Measurements from ENCODE around the gene CRYZ.
"Not testable (repeated sequence)": the region's sequence is repeated elsewhere in the genome, so short reads cannot be mapped to it uniquely, and the experiment has no call there.

Gene CRYZ, protein sequence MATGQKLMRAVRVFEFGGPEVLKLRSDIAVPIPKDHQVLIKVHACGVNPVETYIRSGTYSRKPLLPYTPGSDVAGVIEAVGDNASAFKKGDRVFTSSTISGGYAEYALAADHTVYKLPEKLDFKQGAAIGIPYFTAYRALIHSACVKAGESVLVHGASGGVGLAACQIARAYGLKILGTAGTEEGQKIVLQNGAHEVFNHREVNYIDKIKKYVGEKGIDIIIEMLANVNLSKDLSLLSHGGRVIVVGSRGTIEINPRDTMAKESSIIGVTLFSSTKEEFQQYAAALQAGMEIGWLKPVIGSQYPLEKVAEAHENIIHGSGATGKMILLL

GRCh38 chr1:74732960-74733603 lies at the start of gene CRYZ, which contains the start of gene TYW3:
TSS of gene CRYZ (minus strand) at chr1:74733050. CDS start at chr1:74724821, 8,229 bp downstream.
TSS of gene TYW3 (plus strand) at chr1:74733152. CDS start at chr1:74733245, 93 bp downstream.
- peak; percentile 68 to 92 for DNase-seq

GRCh38 chr1:74780594-74780993 lies 47.7 kb upstream of the CRYZ start:
- DNase-seq: no peak

- no peak for DNase-seq
Measured at GRCh38 chr1:74779750-74780149, 46.9 kb upstream of the CRYZ start.

- DNase-seq: no peak
Measured at GRCh38 chr1:74777525-74777924, 44.7 kb upstream of the CRYZ start.

GRCh38 chr1:74775735-74776134 lies 42.9 kb upstream of the CRYZ start:
- peak in 1 of 2 experiments; percentile 15 for DNase-seq

GRCh38 chr1:74773582-74773981 lies 40.7 kb upstream of the CRYZ start:
- no peak for DNase-seq

GRCh38 chr1:74772945-74773344 lies 40.1 kb upstream of the CRYZ start:
- no peak for DNase-seq

DNA sequence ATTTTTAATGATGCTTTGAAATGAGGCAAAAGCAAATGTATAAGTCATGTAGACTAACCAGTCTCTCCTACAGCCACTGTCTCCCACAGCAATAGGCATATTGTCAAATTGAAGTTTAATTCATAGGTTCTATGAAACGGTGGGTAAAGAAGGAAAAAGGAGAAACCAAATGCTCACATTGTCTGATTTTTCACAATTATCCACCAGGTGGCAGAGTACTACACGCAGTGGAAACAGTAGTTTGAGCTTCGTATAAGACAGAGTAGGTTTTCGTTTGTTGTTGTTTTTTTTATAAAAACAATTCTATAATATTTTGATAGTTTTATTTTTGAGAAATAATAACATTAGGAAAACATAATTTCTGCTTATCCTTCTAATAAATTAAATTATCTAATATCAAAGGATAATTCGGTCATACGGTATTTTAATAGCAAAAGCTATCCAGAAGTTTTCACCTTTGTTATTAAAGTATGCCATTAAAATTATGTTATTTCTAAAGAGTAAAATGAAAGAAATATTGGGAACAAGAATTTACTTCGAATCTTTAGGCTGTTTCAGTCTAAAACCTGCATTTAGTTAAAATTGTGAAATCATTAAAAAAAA lies 39.2 kb upstream of the CRYZ start:
- peak; percentile 42 to 47 for DNase-seq

GRCh38 chr1:74767490-74767889 lies 34.6 kb upstream of the CRYZ start:
- peak in 1 of 2 experiments; percentile 26 for DNase-seq

DNA sequence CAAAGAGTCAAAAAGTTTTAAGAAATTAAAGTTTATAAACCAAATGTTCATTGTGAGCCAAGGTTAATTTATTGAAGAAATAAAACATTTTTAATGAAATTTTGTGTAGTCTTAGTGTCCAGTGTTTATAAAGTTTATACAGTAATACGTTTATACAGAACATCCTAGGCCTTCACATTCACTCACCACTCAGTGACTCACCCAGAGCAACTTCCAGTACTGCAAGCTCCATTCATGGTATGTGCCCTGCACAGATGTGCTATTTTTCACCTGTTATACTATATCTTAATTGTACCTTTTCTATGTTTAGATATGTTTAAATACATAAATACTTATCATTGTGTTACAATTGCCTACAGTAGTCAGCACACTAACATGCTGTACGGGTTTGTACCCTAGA lies 33.7 kb upstream of the CRYZ start:
- DNase-seq: no peak

DNA sequence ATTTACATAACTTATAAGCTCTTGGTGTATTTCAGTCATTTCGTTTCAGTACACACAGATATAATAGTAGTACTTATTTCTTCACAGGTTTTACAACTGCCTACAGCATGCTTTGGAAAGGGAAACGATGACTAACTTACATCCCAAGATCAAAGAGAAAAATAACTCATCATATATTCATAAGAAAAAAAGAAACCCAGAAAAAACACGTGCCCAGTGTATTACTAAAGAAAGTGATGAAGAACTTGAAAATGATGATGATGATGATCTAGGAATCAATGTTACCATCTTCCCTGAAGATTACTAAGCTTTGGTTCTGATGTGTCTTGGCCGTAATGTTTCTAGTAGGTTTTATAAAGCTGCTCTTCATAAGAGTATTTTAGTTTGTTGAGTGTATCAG lies 31.0 kb upstream of the CRYZ start:
- DNase-seq: no peak

DNA sequence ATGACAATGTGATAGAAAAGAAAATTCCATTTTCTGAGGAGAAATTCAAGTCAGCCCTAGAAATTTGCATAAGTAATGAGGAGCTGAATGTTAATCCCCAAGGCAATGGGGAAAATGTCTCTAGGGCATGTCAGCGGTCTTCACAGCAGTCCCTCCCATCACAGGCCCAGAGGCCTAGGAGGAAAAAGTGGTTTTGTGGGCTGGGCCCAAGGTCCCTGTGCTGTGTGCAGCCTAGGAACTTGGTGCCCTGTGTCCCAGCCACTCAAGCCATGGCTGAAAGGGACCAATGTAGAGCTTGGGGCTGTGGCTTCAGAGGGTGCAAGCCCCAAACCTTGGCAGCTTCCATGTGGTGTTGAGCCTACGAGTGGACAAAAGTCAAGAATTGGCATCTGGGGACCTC lies 23.8 kb upstream of the CRYZ start:
- not testable (repeated sequence) for DNase-seq

DNA sequence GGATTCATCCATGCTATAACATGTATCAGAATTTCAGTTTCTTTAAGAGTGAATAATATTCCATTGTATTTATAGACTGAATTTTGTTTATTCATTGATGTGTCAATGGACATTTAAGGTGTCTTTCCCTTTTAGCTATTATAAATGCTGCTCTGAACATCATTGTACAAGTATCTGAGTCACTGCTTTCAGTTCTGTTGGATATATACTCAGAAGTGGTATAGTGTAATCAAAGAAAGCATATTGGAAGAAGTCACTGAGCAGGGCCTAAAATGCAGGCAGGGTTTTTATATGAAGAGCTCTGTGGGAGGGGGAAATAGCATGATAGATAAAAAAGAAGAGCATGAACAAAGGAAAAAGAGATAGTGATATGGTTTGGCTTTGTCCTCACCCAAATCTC lies 22.6 kb upstream of the CRYZ start:
- DNase-seq: no peak

GRCh38 chr1:74753104-74753503 lies 20.3 kb upstream of the CRYZ start:
- no peak for DNase-seq

GRCh38 chr1:74748960-74749359 lies 16.1 kb upstream of the CRYZ start:
- no peak for DNase-seq

DNA sequence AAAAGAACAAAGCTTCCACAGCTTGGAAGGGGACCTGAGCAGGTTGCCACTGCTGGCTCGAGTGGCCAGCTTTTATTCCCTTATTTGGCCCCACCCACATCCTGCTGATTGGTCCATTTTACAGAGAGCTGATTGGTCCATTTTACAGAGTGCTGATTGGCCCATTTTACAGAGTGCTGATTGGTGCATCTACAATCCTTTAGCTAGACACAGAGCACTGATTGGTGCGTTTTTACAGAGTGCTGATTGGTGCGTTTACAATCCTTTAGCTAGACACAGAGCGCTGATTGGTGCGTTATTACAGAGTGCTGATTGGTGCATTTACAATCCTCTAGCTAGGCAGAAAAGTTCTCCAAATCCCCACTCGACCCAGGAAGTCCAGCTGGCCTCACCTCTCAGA lies 12.4 kb upstream of the CRYZ start:
- not testable (repeated sequence) for DNase-seq

- DNase-seq: not testable (repeated sequence)
Measured at GRCh38 chr1:74740307-74740980, 7.6 kb upstream of the CRYZ start.

- DNase-seq: no peak
Measured at GRCh38 chr1:74737333-74737732, 4.5 kb upstream of the CRYZ start.

- peak; percentile 46 to 78 for DNase-seq
Measured at GRCh38 chr1:74733604-74734484, 994 bp upstream of the CRYZ start.

GRCh38 chr1:74732071-74732946 lies 541 bp downstream of the CRYZ start:
- DNase-seq: peak in 1 of 2 experiments; percentile 30

DNA sequence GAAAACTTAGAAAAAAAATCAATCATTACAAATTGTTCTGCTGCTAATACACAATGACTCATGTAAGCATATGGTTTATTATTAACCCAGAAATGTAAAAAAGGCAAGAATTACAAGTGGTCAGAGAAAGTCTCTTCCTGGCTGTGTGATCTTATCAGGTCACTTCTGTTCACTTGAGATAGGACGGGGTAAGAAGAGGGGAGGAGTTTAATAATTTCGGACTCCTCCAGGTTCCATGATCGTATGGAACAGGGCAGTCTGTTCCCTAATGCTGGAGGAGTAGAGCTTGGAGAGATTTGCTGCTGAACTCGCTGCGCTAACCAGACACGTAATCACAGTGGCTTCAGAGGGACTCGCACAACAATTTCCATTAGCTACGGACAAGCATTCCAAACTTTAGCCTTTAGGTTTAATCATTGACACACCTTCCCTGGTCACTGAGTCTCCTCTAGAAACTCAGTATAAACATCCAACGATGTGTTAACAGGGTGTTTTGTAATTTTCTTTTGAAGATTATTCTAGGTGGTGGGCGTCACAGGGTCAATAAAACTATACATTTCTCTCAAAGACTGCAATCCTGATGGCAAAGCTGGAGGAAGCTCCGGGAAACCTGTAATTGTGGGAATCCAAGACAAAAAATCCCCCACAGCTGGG lies 1.3 kb downstream of the CRYZ start:
- DNase-seq: no peak

All from NCI-H524 (cell line).